ENCODE data around the gene TACC3.

Gene TACC3

GRCh38 chr4:1762264-1763010 is 41.1 kb downstream of the TACC3 start:
- in situ Hi-C loops (cut with MboI; ENCODE audit: low sequenced_read_pairs, unreplicated experiment): no loop called here
- TF ChIP-seq CTCF (IDR thresholded peaks at IDR 0.05; ENCODE audit: borderline replicate concordance, control extremely low read depth, extremely low read depth, insufficient read depth, missing control alignments): no peak
- DNase-seq (ENCODE audit: low spot score): no peak

- no peak for DNase-seq (ENCODE audit: low spot score)
- in situ Hi-C loops (cut with MboI; ENCODE audit: low sequenced_read_pairs, unreplicated experiment): no loop called here
- no peak for TF ChIP-seq CTCF (IDR thresholded peaks at IDR 0.05; ENCODE audit: borderline replicate concordance, control extremely low read depth, extremely low read depth, insufficient read depth, missing control alignments)
These were observed 41.8 kb downstream of the TACC3 start for GRCh38 chr4:1763070-1763549.

- TF ChIP-seq CTCF (IDR thresholded peaks at IDR 0.05; ENCODE audit: borderline replicate concordance, control extremely low read depth, extremely low read depth, insufficient read depth, missing control alignments): no peak
- in situ Hi-C loops (cut with MboI; ENCODE audit: low sequenced_read_pairs, unreplicated experiment): no loop called here
- DNase-seq (ENCODE audit: low spot score): peak; percentile 69
These were observed 42.3 kb downstream of the TACC3 start for GRCh38 chr4:1763550-1764080.

GRCh38 chr4:1764670-1765069 is 43.3 kb downstream of the TACC3 start:
- DNase-seq (ENCODE audit: low spot score): no peak
- TF ChIP-seq CTCF (IDR thresholded peaks at IDR 0.05; ENCODE audit: borderline replicate concordance, control extremely low read depth, extremely low read depth, insufficient read depth, missing control alignments): no peak
- in situ Hi-C loops (cut with MboI; ENCODE audit: low sequenced_read_pairs, unreplicated experiment): no loop called here

GRCh38 chr4:1765409-1766072 is 44.2 kb downstream of the TACC3 start:
- in situ Hi-C loops (cut with MboI; ENCODE audit: low sequenced_read_pairs, unreplicated experiment): no loop called here
- TF ChIP-seq CTCF (IDR thresholded peaks at IDR 0.05; ENCODE audit: borderline replicate concordance, control extremely low read depth, extremely low read depth, insufficient read depth, missing control alignments): no peak
- DNase-seq (ENCODE audit: low spot score): no peak

- TF ChIP-seq CTCF (IDR thresholded peaks at IDR 0.05; ENCODE audit: borderline replicate concordance, control extremely low read depth, extremely low read depth, insufficient read depth, missing control alignments): no peak
- in situ Hi-C loops (cut with MboI; ENCODE audit: low sequenced_read_pairs, unreplicated experiment): no loop called here
- no peak for DNase-seq (ENCODE audit: low spot score)
These were observed 45.1 kb downstream of the TACC3 start for GRCh38 chr4:1766106-1767060.
